Ovary (tissue), 9 donors: Measurements from ENCODE around the gene GARNL3. TPM values are rescaled to one million over a fixed set of nuclear protein-coding genes. Genes with fewer than 3 reads are reported as not detected.
A peak's percentile ranks its signal among the peaks of the same experiment; 100 is the strongest.

ENCODE experiments used
- DNase-seq, 5 donors: peaks; one replicate each; pipeline ENCODE4 v3.0.0-alpha.2; 2019 to 2020
- H3K27ac ChIP-seq, 2 donors: fragments of 200-600 bp; one replicate each; pipeline versions ENCODE4 v1.5.1 to v1.8.0; 2019 to 2022
- H3K27me3 ChIP-seq: fragments of 200-600 bp; one replicate; pipeline ENCODE4 v1.8.0; 2022
- H3K36me3 ChIP-seq: fragments of 200-600 bp; sonication (generic); one replicate; pipeline ENCODE4 v1.5.1; 2019
- H3K4me1 ChIP-seq: one replicate; pipeline ENCODE4 v1.8.1; 2013; ENCODE audit warnings: mild to moderate bottlenecking, moderate library complexity; ENCODE audit not compliant: insufficient read depth
- H3K4me3 ChIP-seq: fragments of 200-600 bp; sonication (generic); one replicate; pipeline ENCODE4 v1.5.1; 2017
- H3K9me3 ChIP-seq, 2 donors: fragments of 200-600 bp in 1 of 2; sonication (generic) in 1 of 2; one replicate each; pipeline versions ENCODE4 v1.5.1 to v1.8.1; 2013 to 2019; ENCODE audit warnings: mild to moderate bottlenecking in 1 of 2, moderate library complexity in 1 of 2
- EP300 ChIP-seq: sonication (generic); formaldehyde crosslinking; IDR thresholded peaks from one replicate; pipeline ENCODE4 v1.6.1; 2017; ENCODE audit warnings: antibody characterized with exemption
- POLR2A ChIP-seq: fragments of 450-650 bp; IDR thresholded peaks from one replicate; pipeline ENCODE4 v1.6.1; 2017; ENCODE audit warnings: antibody characterized with exemption, mild to moderate bottlenecking, moderate library complexity
- WGBS, 3 donors: extraction: QIAGEN DNeasy Blood & Tissue Kit in 1 of 3; methylation state at CpG; one replicate each; pipeline versions ENCODE4 v1.1.5 to v1.1.7; 2013 to 2017; 5-methylcytosine and 5-hydroxymethylcytosine counted together
- intact Hi-C, 4 donors: fragments of 100-400 bp; cut with DNase I; formaldehyde crosslinking; loops; one replicate each; pipeline versions ENCODE4 v1.11.0 to v1.15.1; 2022 to 2023
- polyA plus RNA-seq, 2 donors: library from polyadenylated mRNA; stranded (reverse); fragments of 200-250 nt in 1 of 2; fragments of 350-450 nt in 1 of 2; fragmentation: Illumina TruSeq in 1 of 2; extraction: RNeasy Lipid Tissue Mini Kit (QIAGEN cat#74804) in 1 of 2; gene quantifications; one replicate each; pipeline ENCODE4 v1.2.3, GENCODE V29; 2013 to 2014
- total RNA-seq, 7 donors: library from RNA; depleted of rRNA in 2 of 7; stranded (reverse); fragments of >200 nt in 2 of 7; fragmentation: NEBNext Ultra II Directional in 3 of 7; extraction: Animal tissue kit (Norgen Biotek cat#: 25700) in 3 of 7; gene quantifications; one replicate each; pipeline versions ENCODE4 v1.1.0 to v1.2.4, GENCODE V29; 2016 to 2023
- TF ChIP-seq, protein P1 (sequence below), 3 donors: fragments of 450-650 bp in 2 of 3; fragments of 200-600 bp in 1 of 3; IDR thresholded peaks; one replicate each; pipeline versions ENCODE4 v1.5.1 to v1.8.0; 2016 to 2022; ENCODE audit warnings: antibody characterized with exemption in 3 of 3, mild to moderate bottlenecking in 1 of 3
- donor health status: DM: no; HTN: no; CAD: no; lungs with moderate emphysema.
- donor health status: DM: no; HTN: no; CAD: no.
- donor health status: Bipolar disorder and iron deficiency.
- donor health status: DM: yes; HTN: yes; CAD: no.
- donor health status: DM: no; HTN: no; CAD: no.
- donor health status: DM: yes; HTN: yes; CAD: no.

GARNL3 gene
- total and polyA plus RNA-seq, 9 donors, result 8.9 to 30.7 (median 22.9) TPM

DNA sequence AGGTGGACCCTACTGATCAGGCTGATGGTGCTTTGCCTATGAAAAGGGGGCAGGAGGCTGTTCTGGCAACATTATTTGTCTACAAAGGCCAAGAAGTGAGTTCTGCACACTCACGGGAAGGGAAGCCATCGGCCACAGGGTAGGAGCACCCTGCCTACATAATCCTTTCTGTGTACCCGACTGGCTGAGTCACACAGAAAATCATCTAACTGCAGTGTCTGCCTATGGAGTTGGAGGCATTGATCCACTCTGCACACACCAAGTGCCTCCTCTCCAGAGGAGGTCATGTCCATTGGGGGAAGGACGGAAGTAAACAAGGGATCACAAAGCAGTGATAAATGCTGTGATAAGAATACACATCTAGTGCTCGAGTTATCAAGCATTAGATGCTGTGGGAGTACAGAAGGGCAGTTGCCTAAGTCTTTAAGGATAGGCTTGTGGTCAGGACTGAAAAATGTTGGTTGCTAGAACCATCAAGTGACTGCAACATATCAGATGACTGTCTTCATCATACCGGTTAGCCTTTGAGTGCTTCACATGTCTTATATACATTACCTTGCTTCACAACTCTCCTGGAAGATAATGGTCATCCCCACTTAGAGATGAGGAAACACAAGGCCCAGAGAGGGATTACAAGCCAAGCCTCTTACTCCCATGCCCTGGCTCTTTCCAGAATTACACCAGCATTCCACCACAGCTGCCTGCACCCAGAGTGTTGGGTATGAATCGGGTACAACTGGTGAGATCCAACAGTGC is 131.1 kb downstream of the GARNL3 start:
- DNase-seq, result no peak
- WGBS, 3 donors, result 83 to 87% (median 85%) methylated on average over 7 of the region's 7 CpGs
- Histone ChIP-seq H3K4me3 (no peak overlapping the region), H3K36me3 (no peaks in the 10 kb centered on the region), H3K27ac (no peak overlapping the region), H3K4me1 (peaks cover 5% of the 10 kb centered on the region), H3K27me3 (no peaks in the 10 kb centered on the region), H3K9me3 (no peaks in the 10 kb centered on the region)
- intact Hi-C loops, result loop anchor here in 1 of 4 donors (2.0 to 10.0 kb wide), 2 partner anchors 49 to 171 kb away; no protein-coding TSS in a partner anchor
- TF ChIP-seq, protein P1, sequence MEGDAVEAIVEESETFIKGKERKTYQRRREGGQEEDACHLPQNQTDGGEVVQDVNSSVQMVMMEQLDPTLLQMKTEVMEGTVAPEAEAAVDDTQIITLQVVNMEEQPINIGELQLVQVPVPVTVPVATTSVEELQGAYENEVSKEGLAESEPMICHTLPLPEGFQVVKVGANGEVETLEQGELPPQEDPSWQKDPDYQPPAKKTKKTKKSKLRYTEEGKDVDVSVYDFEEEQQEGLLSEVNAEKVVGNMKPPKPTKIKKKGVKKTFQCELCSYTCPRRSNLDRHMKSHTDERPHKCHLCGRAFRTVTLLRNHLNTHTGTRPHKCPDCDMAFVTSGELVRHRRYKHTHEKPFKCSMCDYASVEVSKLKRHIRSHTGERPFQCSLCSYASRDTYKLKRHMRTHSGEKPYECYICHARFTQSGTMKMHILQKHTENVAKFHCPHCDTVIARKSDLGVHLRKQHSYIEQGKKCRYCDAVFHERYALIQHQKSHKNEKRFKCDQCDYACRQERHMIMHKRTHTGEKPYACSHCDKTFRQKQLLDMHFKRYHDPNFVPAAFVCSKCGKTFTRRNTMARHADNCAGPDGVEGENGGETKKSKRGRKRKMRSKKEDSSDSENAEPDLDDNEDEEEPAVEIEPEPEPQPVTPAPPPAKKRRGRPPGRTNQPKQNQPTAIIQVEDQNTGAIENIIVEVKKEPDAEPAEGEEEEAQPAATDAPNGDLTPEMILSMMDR (IDR thresholded peaks at IDR 0.05), result no peak
- TF ChIP-seq EP300, result no peak

DNA sequence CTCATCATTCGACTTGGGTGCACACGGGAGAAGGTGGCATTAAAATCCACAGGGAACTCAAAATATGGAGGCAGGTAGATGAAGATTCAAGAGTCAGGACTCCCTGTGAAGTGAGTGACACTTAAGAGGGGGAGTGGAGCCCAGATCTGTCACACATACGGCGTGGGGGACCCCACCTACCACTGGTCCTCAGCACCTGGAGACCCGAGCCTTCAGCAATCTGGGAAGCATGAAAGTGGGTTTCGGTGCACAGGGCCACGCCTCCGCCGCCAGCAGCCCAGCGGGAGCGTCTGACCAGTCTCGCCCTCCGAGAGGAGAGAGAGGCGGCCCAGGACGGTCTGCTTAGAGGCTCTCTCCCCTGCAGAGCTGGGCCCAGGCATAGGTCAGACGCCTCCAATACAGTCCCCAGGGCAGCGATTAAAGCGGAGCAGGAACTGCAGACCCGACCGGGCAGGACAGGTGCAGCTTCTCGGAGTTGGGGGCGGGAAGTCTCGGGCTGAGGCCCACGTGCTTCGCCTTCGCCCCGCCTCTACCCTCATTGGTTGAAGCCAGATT is 131.8 kb downstream of the GARNL3 start:
- TF ChIP-seq EP300 (no peak), POLR2A (peak; percentile 30)
- TF ChIP-seq, protein P1 (IDR thresholded peaks at IDR 0.05), result no peak
- H3K4me3 ChIP-seq, result peak overlapping the region; percentile 49
- H3K4me1 ChIP-seq, result peaks cover 5% of the 10 kb centered on the region
- no peaks in the 10 kb centered on the region for H3K36me3 ChIP-seq
- H3K27ac ChIP-seq, result no peak overlapping the region
- no peaks in the 10 kb centered on the region for H3K27me3 ChIP-seq
- no peaks in the 10 kb centered on the region for H3K9me3 ChIP-seq
- intact Hi-C loops, result loop anchor here in 1 of 4 donors (2.0 to 10.0 kb wide), 2 partner anchors 48 to 172 kb away; no protein-coding TSS in a partner anchor
- no peak for DNase-seq
- 3 to 6% (median 3%) methylated on average over 25 to 27 of the region's 27 CpGs for WGBS, 3 donors

DNA sequence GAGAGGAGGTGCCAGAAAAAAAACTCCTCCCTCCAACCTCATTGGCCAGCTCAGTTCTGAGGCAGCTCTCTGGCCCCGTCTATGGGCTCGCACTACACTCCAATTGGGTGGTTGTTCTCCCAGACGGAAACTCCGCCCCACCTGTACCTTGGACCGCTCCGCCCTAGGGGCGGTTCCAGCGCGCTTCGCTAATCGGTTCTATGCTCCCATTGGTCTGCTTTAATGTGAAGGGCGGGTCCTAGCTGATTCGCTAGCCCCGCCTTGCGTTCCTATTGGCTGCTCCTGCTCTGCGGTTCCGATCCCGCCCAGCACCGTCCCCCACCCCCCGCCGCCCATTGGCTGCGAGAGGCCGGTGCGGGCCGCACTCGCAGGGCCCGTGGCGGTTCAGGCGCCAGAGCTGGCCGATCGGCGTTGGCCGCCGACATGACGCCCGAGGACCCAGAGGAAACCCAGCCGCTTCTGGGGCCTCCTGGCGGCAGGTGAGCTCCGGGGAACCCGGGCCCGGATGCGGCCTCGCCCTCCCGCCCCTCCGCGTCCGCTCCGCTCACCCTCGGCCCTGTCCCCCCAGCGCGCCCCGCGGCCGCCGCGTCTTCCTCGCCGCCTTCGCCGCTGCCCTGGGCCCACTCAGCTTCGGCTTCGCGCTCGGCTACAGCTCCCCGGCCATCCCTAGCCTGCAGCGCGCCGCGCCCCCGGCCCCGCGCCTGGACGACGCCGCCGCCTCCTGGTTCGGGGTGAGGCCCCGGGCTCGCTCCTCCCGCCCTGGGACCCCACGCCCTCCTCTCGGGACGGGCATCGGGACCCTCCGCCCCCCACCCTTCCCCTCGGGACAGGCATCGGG is 132.5 kb downstream of the GARNL3 start, which contains the start of gene SLC2A8:
Gene SLC2A8 (plus strand): TSS at position 362 of the 838 bp plus-strand sequence. CDS start 62 bp downstream, at position 424.
- TF ChIP-seq, protein P1 (IDR thresholded peaks at IDR 0.05), result peak in 2 of 3 donors; percentile 37 to 52
- TF ChIP-seq POLR2A (peak; percentile 73), EP300 (no peak)
- Histone ChIP-seq H3K9me3 (no peaks in the 10 kb centered on the region), H3K4me3 (peak within 1 kb of the TSS; percentile 69), H3K36me3 (no peaks in the 10 kb centered on the region), H3K27me3 (no peaks in the 10 kb centered on the region), H3K4me1 (peaks cover 5% of the 10 kb centered on the region), H3K27ac (peak within 1 kb of the TSS; percentile 57 to 79)
- WGBS, 3 donors, result 0 to 1% (median 1%) methylated on average over 67 to 87 of the region's 87 CpGs
- intact Hi-C loops, result loop anchor here in 1 of 4 donors (2.0 to 10.0 kb wide), 2 partner anchors 48 to 172 kb away; no protein-coding TSS in a partner anchor
- peak; percentile 98 to 99 (median 99) for DNase-seq
